HG03354 (cell line): Measurements from ENCODE around the gene ITIH4.

Source experiments
- ATAC-seq: cut with Tn5 transposase; IDR thresholded peaks from one replicate; pipeline ENCODE4 v1.9.1; 2021; ENCODE audit warnings: mild to moderate bottlenecking; ENCODE audit not compliant: unreplicated experiment, poor library complexity, severe bottlenecking

Gene ITIH4

GRCh38 chr3:52851348-52851747 is 20.9 kb upstream of the ITIH4 start:
- no peak for ATAC-seq

DNA sequence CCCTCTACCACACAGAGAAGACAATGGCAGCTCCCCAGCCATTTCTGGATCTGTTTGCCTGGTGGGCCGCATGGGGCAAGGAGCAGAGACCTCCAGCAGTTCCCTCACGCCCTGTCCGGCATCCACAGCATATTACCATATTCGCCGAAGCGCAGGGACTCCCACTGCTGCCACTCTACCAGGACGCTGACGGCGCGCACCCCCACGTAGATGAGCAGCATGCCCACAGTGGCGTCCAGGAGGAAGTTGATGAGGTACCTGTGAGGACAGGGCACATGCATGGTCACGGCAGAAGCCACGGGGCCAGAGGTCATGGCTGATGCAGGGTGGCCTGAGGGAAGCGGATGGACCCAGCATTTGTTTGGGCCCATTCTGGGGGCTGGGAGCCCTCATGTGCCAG is 19.2 kb upstream of the ITIH4 start:
- no peak for ATAC-seq

DNA sequence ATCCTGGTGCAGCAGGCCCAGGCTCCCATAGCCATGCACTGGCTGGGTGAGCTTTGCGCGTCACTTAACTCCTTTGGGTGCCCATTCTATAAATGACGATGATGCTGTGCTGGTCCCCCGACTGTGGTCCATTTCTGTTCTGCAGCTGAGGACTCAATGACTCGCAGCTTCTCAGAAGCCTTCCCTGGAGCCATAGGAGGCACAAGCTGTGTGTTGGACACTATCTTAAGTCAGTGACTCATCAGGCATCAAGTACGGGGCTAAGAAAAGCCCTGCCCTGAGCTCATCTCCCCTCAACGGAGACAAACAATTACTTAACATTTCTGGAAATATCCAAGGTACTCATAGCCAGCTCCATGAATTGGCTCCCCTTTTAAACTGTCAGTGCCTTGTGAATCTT is 18.1 kb upstream of the ITIH4 start:
- ATAC-seq: no peak

GRCh38 chr3:52847726-52848125 is 17.3 kb upstream of the ITIH4 start:
- no peak for ATAC-seq

DNA sequence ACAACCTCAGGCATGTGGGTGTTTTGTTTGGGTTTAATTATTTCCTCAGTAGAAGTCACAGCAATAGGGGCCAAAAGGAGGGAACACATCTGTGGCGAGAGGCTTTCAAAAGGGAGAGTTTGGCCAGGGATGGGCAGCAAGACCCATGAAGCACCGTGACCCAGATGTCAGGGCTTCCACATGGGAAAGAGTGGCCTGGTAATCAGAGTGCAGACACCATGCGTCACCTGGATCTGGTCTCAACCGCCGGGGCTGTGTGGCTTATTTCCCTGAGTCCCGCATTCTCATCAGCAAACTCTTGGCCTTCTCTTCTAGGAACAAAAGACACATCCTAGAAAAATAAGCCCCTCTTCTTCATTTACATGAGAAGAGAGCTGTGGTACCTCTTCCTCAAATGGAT is 16.8 kb upstream of the ITIH4 start:
- no peak for ATAC-seq

DNA sequence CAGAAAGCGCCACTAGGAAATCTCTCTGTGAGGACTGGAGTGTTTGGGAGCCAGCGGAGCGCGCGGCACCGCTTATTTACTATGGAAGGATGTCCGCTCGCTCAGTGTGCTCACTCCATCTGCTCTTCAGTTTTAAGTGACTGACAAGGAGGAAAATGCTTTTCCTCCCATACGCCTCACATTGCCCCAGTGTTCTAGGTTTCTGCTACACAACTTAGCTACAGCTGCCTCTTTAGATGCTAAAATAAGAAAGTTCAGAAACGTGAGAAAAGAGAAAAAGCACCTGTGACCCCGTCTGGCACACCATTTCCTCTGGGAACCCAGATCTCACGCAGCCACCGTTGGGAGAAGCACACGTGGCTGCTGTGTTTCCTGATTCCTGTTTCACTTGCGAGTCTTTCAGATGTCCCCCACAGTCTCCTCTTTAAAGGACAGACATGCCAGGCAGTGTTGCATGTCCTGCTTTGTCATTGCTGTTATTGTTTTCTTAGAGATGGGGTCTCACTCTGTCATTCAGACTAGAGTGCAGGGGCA is 16.0 kb upstream of the ITIH4 start:
- no peak for ATAC-seq

- no peak for ATAC-seq
Measured at GRCh38 chr3:52845691-52846431, 15.4 kb upstream of the ITIH4 start.

- no peak for ATAC-seq
Measured at GRCh38 chr3:52845157-52845556, 14.7 kb upstream of the ITIH4 start.

DNA sequence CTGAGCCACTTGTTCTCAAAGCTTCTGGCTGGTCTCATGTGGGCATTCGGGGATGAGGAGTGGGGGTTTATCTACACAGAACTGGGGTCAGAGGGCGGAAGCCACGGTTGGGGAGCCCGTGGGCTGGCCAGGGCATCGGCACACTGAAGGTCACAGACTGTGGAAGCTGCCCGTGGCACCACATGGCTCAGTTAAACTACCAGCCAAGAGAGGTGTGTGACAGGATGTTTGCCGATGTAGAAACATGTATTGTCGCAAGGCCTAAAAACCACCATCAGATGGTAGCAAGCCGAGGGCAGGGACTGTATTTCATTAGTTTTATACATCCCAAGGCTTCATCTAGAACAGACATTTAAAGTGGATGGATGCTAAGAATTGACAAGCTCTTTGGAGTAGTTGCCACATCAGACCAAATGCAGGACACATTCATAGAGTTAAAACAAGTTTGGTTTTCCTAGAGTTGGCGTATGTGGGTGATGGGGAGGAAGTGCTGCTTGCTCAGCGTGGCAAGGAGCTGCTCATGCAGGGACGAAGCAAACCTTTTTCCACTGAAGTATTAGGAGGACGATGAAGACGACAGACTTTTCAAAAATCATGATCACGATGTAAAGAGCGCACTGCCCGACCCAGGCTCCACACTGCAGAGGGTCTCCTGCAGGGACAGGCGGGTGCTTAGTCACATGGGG is 14.0 kb upstream of the ITIH4 start:
- no peak for ATAC-seq

GRCh38 chr3:52843881-52844280 is 13.4 kb upstream of the ITIH4 start:
- ATAC-seq: no peak

DNA sequence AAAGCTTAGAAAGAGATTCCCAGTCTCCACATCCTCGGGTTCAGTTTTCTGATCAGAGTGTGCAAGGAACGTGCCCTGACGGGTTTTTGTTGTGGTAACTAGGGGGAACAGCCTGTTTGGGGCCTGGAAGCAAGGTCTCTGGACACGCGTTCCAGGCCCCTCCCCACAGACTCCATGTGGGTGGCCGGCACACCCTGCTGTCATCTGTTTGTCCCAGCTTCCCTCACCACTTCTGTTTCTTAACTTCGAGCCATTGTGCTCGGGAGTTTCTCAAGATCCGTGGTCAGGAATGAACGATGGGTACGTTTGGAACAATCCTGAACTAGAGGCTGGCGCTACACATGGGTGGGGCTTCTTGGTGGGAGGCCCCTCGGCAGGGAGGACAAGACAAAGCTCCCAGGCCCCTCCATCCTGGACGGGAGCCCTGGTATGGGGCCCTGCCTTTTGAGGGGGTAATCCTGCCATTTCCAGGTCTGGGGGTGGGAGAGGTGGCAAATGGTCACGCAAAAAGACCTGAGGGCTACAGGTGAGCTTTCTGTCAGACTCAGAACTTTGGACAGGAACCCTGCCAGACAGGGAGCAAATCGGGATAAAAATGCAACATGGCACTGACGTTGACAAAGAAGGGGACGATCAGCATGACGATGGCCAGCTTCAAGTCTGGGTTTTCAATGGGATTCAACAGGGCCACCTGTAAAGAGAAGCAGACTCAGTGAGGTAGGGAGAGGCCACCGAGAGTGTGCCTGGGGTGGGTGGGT is 12.8 kb upstream of the ITIH4 start:
- ATAC-seq: no peak

DNA sequence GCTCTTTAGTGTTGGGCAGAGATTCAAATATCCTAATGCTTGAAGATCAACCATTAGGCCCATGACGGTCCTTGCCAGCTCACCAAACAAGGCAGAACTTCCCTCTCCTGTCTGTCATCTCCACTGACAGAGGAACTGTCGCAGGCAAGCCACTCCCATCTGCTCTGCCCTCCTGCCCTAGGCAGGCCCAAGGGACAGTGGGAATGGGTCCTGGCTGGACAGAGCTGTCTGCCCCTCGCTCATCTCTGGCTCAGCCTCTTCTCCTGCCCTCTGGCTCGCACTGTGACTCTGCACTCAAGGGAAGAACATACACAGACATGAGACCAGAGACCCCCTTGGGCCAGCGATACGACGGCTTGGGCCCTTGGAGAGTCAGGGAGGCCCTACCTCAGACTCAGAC is 12.0 kb upstream of the ITIH4 start:
- no peak for ATAC-seq

GRCh38 chr3:52841981-52842340 is 11.5 kb upstream of the ITIH4 start:
- ATAC-seq: no peak

DNA sequence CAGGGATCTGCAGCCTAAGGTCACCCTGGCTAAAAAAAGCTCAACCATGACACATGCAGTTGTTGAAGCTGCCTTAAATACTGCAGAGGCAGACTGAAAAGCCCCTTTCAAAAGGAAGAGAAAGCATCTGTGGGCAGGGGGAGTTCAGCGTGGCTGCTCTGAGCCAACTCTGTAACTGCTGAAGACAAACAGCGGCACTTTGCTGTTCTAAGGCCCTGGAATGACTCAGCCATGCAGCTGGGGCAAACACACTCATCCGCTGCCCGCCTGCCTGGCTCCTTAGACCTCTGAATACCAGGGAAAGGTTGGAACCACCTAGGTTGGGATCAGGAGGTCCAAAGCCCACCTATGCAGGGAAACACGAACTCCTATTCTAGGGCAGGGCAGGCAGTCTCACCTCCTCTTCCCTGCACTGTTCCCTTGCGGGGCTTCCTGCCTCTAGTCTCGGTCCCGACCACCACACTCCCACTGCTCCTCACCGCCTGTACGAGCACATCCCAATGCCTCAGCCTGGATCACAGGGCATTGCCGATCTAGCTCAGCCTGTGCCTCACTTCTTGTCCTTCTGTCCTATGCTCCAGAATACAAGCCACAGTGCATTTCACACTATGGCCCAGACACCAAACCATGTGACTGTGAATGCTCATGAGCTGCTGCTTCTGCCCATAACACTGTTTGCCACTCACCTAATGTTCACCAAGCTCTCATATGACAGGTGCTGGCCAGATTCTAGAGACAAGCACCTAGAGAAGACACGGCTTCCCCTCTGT is 10.9 kb upstream of the ITIH4 start:
- ATAC-seq: no peak

- ATAC-seq: no peak
Measured at GRCh38 chr3:52839892-52840545, 9.5 kb upstream of the ITIH4 start.

- ATAC-seq: no peak
Measured at GRCh38 chr3:52839268-52839575, 8.8 kb upstream of the ITIH4 start.

DNA sequence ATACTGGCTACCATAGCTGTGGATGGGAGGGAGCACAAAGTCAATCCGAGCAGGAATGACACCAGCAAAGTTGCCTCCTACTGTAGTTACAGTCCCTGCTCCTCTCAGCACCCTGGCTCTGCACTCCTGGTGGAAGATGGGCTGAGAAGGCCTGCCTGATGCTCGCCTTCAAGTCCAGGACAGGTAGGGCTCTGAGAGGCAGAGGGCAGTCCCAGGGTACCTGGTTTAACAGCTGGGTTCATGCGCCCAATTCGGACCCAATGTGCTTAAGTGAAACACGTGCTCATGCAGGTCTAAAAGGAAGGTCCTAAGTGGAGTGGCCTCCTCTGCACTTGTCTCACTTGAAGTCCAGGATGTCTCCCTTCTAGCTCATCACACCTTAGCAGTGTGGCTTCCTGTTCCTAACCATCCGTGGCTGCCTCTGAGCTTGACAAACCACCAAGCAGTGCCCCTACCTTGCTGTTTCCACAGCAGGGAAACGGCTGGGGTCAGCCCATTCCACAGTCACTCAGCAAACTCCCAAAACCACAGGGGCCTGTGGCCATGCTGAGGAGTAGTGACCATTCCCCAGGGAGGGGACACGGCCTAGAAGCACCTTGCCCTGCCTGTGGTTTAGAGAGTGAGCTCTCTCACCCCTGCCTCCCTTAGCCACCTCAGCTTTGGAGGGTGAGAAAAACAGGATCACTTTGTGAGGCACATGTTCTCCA is 8.2 kb upstream of the ITIH4 start:
- ATAC-seq: no peak

- no peak for ATAC-seq
Measured at GRCh38 chr3:52836986-52837385, 6.5 kb upstream of the ITIH4 start.

DNA sequence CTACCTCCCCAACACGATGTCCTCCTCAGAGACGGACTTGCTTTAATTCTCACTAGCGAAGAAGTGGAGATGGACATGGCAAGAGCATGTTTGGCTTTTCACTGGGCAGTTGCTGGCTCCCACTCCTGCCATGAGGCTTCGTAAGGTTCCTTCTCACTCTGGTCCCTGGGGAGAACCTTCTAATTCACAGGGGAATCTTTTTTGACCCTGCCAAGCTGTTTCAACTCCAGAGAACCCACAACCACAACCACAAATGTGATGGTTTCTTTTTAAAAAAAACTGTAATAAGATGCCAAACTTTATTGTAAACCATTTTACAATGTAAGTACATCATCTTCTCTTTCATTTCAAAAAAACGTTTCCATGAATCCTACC is 6.0 kb upstream of the ITIH4 start:
- no peak for ATAC-seq
